Measurements from ENCODE around the gene SETD1B. TPM values are rescaled to one million over a fixed set of nuclear protein-coding genes. Genes with fewer than 3 reads are reported as not detected.
A peak's percentile ranks its signal among the peaks of the same experiment; 100 is the strongest.
"Not testable (repeated sequence)": the region's sequence is repeated elsewhere in the genome, so short reads cannot be mapped to it uniquely, and the experiment has no call there.

The SETD1B gene
- total RNA-seq, 1 donor from 2014 or later, result 8.0 TPM

DNA sequence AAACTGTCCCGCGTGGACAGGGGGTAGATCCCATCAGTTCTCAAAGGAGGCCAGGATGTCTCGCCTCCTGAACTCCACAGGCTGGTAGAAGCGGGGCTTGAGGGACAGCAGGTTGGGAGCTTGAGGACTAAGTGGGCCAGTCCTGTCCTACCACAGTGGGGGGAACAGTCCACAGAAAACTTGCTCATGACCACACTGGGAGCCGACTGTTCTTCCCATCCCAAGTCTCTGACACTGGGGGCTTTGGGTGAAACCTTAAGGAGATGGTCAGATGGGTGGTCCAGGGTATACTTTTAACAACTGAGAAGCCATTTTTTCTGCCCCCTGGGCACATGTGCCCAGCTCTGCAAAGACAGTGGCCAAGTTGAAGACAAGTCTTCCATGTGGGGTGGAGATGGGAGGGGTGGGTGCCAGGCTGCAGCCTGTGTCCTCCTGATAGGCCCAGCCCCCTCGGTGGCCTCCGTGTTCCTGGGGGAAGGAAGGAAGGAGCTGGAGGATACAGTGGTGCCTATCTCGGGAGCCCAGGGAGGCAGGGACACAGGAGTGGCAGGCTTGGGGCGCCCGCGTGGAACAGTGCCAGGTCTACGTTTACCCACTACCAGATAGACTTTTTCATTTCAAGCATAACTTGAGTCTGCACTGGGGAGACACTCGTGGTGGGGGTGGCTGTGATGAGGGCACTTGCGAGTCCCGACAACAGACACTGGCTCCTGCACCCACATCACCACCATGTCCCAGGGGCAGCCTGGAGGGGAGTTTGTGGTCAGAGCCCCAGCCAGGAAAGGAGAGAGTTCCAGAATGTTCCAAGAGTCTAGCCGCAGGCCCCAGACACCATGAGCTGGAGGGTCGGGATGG lies 25.0 kb upstream of the SETD1B start:
- ATAC-seq (no peak), DNase-seq (ENCODE audit: missing footprints) (peak; percentile 44)
- intact Hi-C loops (cut with DNase I), result no loop called here

DNA sequence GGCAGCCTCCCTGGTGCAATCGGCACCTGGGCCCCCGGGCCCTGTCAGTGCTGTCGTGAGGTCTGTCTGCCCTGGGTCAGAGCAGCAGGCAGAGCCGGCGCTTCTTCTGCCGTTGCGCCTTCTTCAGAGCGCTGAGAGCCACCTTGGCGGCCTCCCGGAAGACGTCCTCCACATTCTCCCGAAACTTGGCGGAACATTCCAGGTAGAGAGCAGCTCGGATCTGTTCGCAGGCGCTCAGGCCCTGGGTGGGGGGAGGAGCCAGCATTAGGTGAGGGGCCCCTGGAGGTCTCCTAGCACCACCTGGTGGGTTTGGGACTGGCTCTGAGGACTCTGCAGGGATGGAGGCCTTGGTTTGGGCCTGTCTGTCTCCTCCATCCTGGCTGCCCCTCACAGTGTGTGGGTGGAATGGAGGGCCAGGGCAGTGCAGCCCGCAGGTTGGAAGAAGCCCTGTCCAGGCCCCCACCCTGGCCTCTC lies 24.4 kb upstream of the SETD1B start:
- intact Hi-C loops (cut with DNase I), result no loop called here
- ATAC-seq, result no peak
- peak; percentile 58 for DNase-seq (ENCODE audit: missing footprints)

DNA sequence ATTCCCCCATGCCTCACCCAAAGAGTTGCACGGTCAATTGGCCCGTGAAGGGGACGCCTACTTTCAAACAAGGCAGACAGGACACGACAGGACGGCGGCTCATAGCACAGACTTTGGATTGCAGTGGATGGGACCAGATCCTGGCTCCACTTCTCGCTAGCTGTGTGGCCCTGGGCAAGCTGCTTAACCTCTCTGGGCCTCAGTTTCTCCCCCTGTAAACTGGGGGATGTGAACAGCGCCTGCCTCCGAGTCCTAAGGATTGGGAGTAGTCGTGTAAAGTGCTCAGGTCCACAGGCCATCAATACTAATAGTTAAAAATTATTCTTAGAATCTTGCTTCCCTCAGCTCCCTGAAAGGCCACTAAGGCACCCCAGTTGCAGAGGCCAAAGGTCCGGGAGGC lies 23.4 kb upstream of the SETD1B start:
- ATAC-seq, result no peak
- intact Hi-C loops (cut with DNase I), result no loop called here
- DNase-seq (ENCODE audit: missing footprints), result no peak

DNA sequence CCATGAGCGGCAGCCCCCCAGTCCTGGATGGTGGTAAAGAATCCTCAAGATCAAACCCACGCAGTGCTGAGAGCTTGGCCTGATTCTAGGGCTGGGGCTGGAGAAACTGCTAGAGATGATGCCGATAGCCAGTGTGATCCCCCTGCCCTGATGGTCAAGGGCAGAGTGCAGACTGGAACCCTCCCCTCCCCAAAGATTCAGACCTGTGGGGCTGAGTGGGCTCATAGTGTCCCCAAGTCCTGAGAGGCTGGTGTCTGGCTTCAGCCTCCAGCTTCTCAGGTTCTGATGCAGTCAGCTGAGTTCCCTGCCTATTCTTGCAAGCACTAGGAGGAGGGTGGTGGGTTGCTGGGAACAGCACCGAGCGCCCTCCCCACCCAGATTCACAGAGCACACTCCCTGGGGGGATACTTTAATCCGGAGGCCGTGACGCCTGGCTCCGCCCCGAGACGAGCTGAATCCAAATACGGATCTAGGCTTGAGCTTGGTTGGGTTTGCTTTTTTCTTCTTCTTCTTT lies 22.3 kb upstream of the SETD1B start:
- DNase-seq (ENCODE audit: missing footprints) (peak; percentile 70), ATAC-seq (no peak)
- intact Hi-C loops (cut with DNase I), result no loop called here

DNA sequence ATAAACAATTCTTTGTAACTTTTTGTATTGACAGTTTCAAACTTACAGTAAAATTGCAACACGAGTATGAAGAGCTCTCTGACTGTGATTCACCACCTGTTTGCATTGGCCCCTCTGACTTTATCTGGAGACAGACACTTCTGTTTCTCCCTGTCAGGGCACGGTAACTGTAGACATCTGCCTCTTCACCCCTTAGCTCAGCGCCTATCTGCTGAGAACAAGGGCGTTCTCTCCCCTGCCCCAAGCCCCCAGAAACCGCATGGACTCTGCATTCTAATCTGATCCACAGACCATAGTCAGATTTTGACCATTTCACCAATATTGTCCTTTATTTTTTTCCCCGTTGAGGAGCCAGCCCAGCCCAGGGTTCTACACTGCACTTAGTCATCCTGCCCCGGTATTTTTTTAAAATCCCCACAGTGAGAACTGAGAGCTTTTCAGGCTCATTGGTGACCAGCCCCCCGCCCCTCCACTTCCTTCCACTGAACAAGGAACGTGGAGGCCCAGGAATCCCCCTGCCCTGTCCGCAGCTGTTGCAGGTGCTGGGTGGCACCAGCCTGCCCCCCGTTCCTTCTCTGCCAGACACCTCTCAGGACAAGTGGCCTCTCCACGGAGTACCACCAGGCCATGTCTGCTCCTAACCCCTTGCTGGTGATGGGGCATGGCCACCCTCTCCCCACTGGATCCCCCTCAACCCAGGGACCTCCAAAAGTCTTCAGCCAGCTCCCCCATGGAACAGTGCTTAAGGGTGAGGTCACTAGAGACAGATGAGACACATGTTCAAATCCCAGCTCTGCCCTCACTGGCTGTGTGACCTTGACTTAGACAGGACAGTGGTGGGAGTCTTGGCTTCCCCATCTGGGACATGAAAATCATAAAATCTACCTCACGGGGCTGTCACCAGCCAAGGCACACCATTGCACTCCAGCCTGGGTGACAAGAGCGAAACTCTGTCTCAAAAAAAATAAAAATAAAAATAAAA lies 21.5 kb upstream of the SETD1B start:
- ATAC-seq, result no peak
- DNase-seq (ENCODE audit: missing footprints), result no peak
- intact Hi-C loops (cut with DNase I), result no loop called here

DNA sequence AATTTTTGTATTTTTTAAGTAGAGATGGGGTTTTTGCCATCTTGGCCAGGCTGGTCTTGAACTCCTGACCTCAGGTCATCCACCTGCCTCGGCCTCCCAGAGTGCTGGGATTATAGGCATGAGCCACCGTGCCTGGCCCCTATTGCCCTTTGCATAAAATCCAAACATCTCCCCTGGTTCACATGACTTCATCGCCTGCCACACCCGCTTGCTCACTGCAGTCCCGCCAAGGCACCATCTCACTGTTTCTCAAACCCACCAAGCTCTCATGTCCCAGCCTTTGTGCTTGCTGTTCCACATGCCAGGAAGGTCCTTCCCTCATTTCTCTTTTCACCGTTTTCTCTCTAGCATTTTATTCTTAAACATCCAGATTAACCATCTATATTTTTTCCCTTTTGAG lies 20.0 kb upstream of the SETD1B start:
- peak; percentile 40 for DNase-seq (ENCODE audit: missing footprints)
- ATAC-seq, result no peak
- intact Hi-C loops (cut with DNase I), result no loop called here

DNA sequence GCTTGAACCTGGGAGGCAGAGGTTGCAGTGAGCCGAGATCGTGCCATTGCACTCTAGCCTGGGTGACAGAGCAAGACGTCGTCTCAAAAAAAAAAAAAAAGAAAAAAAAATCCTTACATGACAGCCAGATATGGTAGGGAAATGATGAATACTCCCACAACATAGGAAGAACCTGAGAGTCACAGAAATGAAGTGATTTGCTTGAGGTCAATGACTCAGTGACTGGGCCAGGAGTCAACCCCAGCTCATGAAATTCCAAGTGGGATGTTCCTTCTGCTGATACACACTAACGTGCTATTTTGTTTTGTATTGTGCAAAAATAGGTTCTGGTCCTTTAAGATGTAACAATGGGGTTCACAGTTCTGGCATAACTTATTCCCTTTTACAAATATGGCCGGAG lies 19.3 kb upstream of the SETD1B start:
- ATAC-seq (no peak), DNase-seq (ENCODE audit: missing footprints) (no peak)
- intact Hi-C loops (cut with DNase I), result no loop called here

DNA sequence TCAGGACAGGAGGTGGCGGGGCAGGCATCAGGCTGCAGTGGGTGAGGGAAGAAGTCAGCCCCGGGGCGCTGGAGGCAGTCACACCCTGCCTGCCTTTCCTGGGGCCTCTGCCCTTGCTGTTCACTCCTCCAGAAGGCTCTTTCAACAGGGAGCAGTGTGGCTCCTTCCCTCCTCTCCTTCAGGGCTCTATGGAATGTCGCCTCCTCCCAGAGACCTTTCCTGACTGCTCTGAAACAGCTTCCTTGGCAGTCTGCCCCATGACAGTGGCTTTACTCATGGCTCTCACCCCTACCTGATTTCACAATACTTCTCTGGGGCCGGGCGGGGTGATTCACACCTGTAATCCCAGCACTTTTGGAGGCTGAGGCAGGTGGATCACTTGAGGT lies 17.4 kb upstream of the SETD1B start:
- no peak for ATAC-seq
- intact Hi-C loops (cut with DNase I), result no loop called here
- peak; percentile 41 for DNase-seq (ENCODE audit: missing footprints)

DNA sequence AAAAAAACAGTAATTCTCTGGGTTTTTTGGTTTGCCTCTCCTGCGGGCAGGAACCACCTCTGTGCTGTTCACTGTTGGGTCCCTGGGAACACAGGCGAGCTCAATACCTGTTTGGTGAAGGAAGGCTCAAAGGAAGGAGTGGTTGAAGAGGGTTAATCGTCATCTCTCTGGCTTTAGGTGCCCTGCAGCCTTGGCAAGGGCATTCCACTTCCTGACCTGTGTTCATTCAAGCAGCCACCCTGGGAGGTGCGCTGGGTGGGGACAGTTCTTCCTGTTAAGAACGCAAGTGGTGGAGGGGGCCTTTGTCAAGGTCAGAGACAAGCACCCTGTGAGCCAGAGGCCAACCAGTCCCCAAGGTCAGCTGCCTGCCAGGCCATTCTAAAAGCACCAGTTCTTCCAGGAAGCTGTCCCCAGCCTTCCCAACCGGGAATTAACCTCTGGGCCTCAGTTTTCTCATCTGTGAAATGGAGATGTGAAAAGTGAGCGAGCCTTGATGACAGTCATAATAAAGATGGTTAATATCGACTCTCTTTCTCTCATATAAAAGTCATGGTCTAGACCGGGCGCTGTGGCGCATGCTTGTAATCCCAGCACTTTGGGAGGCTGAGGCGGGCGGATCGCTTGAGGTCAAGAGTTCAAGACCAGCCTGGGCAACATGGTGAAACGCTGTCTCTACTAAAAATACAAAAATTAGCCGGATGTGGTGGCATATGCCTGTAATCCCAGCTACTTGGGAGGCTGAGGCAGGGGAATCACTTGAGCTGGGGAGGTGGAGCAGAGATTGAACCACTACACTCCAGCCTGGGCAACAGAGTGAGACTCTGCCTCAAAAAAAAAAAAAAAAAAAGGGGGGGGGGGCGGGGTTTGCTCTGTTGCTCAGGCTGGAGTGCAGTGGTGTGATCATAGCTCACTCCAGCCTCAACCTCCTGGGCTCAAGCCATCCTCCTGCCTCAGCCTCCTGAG lies 16.5 kb upstream of the SETD1B start:
- intact Hi-C loops (cut with DNase I), result no loop called here
- DNase-seq (ENCODE audit: missing footprints) (peak; percentile 69), ATAC-seq (peak; percentile 43)

DNA sequence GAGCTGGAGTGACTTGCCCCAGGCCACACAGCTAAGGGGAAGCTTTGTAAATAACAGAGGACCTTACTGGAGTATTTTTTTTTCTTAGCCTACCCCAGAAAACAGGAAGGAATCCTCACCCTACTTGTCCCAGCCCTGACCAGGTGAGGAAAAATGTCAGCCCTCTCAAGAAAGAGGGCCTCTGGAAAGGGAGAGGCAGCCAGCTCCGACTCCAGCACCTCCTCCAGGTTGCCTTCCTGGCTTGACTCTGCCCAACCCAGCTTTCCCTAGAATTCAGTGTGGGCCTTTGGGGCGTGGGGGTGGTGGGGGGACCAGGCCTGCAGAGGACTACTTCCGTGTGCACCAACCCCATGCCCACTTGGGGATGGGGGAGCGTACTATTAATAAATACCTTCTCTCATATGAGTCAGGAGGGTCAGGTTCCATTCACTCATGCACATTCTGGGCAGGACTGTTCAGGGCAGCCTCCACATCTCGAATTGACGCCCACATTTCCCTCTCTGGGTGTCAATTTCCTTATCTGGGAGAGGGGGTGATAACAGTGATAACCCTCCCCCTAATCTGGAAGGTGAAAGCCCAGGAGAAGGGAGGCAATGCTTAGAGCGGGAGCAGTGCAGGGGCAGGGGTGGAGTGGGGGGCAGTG lies 15.5 kb upstream of the SETD1B start:
- no peak for ATAC-seq
- DNase-seq (ENCODE audit: missing footprints), result no peak
- intact Hi-C loops (cut with DNase I), result no loop called here

DNA sequence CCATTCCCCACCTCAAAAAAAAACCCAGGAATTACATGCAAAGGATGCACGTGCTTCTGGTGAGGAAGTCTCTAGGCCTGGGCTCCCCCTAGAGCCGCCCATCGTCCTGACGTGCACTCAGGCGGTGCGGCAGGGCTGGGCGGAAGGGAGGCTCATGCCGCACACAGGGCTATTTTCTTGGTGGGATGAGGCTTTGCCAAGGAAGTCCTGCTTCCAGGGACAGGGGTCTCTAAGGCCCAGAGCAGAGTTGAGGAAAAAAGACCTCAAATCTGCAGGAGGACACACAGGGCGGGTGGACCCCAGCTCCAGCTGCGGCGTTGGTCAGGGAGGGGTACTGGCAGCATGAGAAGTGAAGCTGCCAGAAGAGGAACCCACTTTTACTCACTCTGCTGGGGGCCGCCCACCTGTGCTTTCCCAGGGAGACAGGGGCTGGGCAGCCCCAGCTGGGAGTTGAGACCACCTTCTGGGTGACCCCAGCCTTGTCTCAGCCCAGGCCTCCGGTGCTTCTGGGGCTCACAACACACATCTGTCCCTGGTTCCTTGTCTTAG lies 14.5 kb upstream of the SETD1B start:
- intact Hi-C loops (cut with DNase I), result no loop called here
- DNase-seq (ENCODE audit: missing footprints), result peak; percentile 80
- ATAC-seq, result no peak

DNA sequence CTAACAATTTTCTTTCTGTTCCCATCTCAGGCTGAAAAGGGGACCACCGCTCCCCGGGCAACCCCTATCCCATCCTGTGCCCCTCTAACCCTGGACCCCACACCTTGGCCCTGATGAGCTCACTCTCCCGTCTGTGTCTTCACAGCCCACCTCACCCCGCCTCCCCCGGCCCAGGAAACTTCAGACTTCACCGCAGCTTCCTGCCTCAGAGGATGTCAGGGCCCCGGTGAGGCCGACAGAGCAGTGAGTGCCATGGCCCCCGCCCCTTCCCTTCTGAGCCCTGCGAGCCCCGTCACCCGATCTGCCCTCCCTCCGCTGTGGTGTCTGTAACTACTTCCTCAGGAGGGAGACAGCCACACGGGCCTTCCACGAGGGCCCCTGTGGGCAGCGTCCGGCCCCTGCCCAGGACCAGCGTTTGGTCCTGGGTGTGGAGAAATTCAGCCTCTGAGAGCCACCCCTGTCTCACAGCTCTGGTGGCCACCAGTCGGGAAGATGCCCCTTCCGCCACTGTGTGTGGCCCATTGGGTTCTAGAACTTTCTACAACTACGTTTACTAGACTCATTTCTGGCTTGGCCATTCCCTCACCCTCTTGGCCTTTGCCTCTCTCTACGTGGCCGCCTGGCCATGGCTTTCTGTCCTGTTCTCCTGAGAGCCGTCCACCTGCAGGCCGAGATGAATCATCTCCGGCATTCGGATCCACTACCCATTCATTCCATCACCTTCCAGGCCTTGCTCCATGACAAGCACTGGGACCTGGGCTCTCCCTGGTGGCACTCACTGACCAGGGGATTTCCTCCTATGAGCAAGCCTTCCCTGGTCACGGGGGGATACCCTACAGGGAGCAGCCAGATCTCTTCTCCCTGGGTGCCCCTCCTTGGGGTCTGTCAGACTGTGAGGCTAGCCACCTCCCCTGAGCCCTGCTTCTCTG lies 13.7 kb upstream of the SETD1B start:
- ATAC-seq (no peak), DNase-seq (ENCODE audit: missing footprints) (peak; percentile 92)
- intact Hi-C loops (cut with DNase I), result no loop called here

DNA sequence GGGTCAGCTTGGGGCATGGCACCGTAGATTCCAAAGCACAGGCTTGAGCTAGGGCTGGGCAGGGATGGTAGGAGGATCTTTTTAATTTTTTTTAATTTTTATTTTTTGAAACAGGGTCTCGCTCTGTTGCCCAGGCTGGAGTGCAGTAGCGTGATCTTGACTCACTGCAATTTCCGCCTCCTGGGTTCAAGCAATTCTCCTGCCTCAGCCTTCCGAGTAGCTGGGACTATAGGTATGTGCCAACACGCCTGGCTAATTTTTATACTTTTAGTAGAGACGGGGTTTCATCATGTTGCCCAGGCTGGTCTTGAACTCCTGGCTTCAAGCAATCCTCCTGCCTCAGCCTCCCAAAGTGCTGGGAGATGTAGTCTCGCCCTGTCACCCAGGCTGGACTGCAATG lies 13.0 kb upstream of the SETD1B start:
- intact Hi-C loops (cut with DNase I); ATAC-seq; DNase-seq (ENCODE audit: missing footprints): not testable (repeated sequence)

DNA sequence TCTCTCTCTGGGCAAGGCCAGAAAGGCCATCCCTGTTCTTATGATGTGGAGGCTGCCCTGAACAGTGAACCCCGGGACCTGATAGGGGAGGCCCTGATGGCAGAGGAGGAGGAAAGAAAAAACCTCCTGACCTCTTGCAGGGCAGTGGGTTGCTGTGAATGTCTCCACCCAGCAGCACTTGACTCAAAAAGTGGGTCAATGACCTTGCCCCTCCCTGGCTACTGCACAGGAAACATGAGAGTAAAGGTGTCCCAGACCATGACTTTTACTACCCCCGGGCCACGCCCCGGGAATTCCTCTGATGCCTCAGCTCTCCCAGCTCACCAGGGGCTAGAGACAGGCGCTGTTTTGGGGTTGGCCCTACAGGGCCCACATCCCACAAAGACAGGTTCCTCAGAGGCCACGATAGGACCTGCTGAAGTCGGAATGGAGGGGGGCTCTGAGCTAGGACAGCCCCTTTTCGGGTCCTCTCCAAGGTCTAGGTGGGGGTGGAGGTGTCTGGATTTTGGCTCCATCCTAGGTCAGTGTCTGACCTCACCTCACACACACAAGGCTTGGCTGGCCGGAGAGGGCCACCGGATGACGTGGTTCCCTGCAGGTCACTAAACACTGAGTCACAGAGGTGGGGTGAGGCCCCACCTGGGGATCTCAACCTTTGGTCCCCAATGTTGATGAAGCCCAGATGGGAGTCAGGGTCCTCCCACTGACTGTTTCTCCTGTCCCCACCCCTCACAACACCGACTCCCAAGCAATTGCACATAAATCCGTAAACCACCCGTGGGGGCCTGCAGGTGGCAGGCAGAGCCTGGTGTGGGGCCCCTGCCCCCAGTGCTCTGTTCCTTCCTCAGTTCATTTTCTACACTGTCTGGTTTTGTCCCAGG lies 11.9 kb upstream of the SETD1B start:
- intact Hi-C loops (cut with DNase I), result no loop called here
- ATAC-seq (no peak), DNase-seq (ENCODE audit: missing footprints) (peak; percentile 60)

DNA sequence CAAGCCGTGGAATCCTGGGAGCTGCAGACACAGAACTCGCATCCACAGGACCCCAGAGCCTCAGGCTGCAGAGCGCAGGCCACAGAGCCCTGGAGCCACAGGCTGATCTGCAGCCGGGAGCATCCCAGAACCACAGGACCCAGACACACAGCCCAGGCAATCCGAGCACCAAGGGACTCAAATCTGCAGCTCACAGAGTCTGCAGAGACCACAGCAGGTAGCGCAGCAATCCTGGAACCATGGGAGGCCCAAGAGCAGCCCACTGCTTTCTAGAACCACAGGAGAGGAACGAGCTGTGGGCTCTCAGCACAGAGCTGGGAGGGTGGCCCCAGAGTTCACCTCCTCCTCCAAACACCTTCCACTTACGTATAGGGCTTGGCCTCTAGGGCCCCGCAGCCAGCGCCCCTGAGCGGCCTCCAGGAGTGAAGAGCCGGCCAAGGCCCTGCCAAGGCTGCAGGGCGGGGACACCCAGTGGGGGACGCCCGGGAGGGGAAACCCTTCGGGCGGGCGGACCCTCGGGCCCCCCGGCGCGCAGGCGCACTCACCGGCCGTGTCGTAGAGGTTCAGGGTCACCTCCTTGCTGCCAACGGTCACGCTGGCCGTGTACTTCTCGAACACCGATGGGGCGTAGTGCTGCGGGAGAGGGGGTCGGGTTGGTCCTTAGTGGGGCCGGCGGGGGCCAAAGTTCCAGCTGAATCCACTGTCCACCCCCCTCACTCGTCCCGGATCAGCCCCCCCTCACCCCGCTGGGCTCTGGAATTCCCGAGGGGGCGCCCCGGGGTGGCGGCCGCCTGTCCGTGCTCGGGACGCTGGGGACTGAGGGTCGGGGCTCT lies 11.0 kb upstream of the SETD1B start:
- intact Hi-C loops (cut with DNase I), result no loop called here
- peak; percentile 6 for ATAC-seq

More for the DNA sequence above, 11.0 kb upstream of the SETD1B start:
- DNase-seq (ENCODE audit: missing footprints), result peak; percentile 78
